Mucosa of rectum (tissue), 2 donors: Measurements from ENCODE around the gene ANAPC1.
"Not testable (repeated sequence)": the region's sequence is repeated elsewhere in the genome, so short reads cannot be mapped to it uniquely, and the experiment has no call there.

Experiments
- H3K27ac ChIP-seq, 2 donors: one replicate each; pipeline ENCODE4 v1.7.0; 2013; ENCODE audit warnings: inconsistent platforms in 2 of 2, low read depth in 2 of 2, low read length in 2 of 2
- H3K27me3 ChIP-seq, 2 donors: one replicate each; pipeline ENCODE4 v1.7.0; 2013; ENCODE audit warnings: low read length in 2 of 2; ENCODE audit not compliant: control insufficient read depth in 2 of 2, insufficient read depth in 2 of 2
- H3K36me3 ChIP-seq, 2 donors: one replicate each; pipeline ENCODE4 v1.7.0; 2013; ENCODE audit warnings: low read length in 2 of 2; ENCODE audit not compliant: control insufficient read depth in 2 of 2, insufficient read depth in 2 of 2
- H3K4me1 ChIP-seq, 2 donors: one replicate each; pipeline ENCODE4 v1.7.0; 2013; ENCODE audit warnings: low read length in 2 of 2, mild to moderate bottlenecking in 1 of 2; ENCODE audit not compliant: control insufficient read depth in 2 of 2, insufficient read depth in 2 of 2
- H3K4me3 ChIP-seq, 2 donors: one replicate each; pipeline ENCODE4 v1.7.0; 2013; ENCODE audit warnings: low read length in 2 of 2
- H3K9ac ChIP-seq, 2 donors: one replicate each; pipeline ENCODE4 v1.7.0; 2013; ENCODE audit warnings: low read length in 2 of 2, low read depth in 1 of 2, mild to moderate bottlenecking in 1 of 2
- H3K9me3 ChIP-seq, 2 donors: one replicate each; pipeline ENCODE4 v1.7.0; 2013; ENCODE audit warnings: low read length in 2 of 2; ENCODE audit not compliant: control insufficient read depth in 2 of 2
- donor health status: healthy.
- donor health status: Normal muscosa, but diverticular disease.

Gene ANAPC1

GRCh38 chr2:111767087-111767486 is 116.9 kb downstream of the ANAPC1 start:
- not testable (repeated sequence) for H3K36me3 ChIP-seq, H3K27ac ChIP-seq, H3K4me1 ChIP-seq, H3K27me3 ChIP-seq, H3K4me3 ChIP-seq, H3K9me3 ChIP-seq, H3K9ac ChIP-seq

GRCh38 chr2:111766295-111766694 is 117.7 kb downstream of the ANAPC1 start:
- not testable (repeated sequence) for H3K27me3 ChIP-seq, H3K4me3 ChIP-seq, H3K9me3 ChIP-seq, H3K4me1 ChIP-seq, H3K36me3 ChIP-seq, H3K27ac ChIP-seq, H3K9ac ChIP-seq

GRCh38 chr2:111764151-111764550 is 119.8 kb downstream of the ANAPC1 start:
- H3K27me3 ChIP-seq, H3K9ac ChIP-seq, H3K27ac ChIP-seq, H3K4me3 ChIP-seq, H3K9me3 ChIP-seq, H3K4me1 ChIP-seq, H3K36me3 ChIP-seq: not testable (repeated sequence)

GRCh38 chr2:111760697-111761284 is 123.2 kb downstream of the ANAPC1 start:
- not testable (repeated sequence) for H3K9me3 ChIP-seq, H3K36me3 ChIP-seq, H3K27me3 ChIP-seq, H3K4me1 ChIP-seq, H3K4me3 ChIP-seq, H3K27ac ChIP-seq, H3K9ac ChIP-seq

GRCh38 chr2:111752533-111752932 is 131.5 kb downstream of the ANAPC1 start:
- H3K4me1 ChIP-seq, H3K4me3 ChIP-seq, H3K27ac ChIP-seq, H3K36me3 ChIP-seq, H3K27me3 ChIP-seq, H3K9me3 ChIP-seq, H3K9ac ChIP-seq: not testable (repeated sequence)

GRCh38 chr2:111750641-111751040 is 133.4 kb downstream of the ANAPC1 start:
- H3K9me3 ChIP-seq, H3K4me1 ChIP-seq, H3K36me3 ChIP-seq, H3K9ac ChIP-seq, H3K27ac ChIP-seq, H3K4me3 ChIP-seq, H3K27me3 ChIP-seq: not testable (repeated sequence)

GRCh38 chr2:111748429-111748828 is 135.6 kb downstream of the ANAPC1 start:
- H3K4me3 ChIP-seq, H3K4me1 ChIP-seq, H3K27me3 ChIP-seq, H3K9ac ChIP-seq, H3K9me3 ChIP-seq, H3K27ac ChIP-seq, H3K36me3 ChIP-seq: not testable (repeated sequence)

- not testable (repeated sequence) for H3K9me3 ChIP-seq, H3K36me3 ChIP-seq, H3K4me3 ChIP-seq, H3K4me1 ChIP-seq, H3K27ac ChIP-seq, H3K27me3 ChIP-seq, H3K9ac ChIP-seq
These were observed 136.4 kb downstream of the ANAPC1 start for GRCh38 chr2:111747410-111748115.

- H3K4me1 ChIP-seq, H3K27ac ChIP-seq, H3K9me3 ChIP-seq, H3K4me3 ChIP-seq, H3K36me3 ChIP-seq, H3K9ac ChIP-seq, H3K27me3 ChIP-seq: not testable (repeated sequence)
These were observed 139.2 kb downstream of the ANAPC1 start for GRCh38 chr2:111744751-111745150.

- not testable (repeated sequence) for H3K36me3 ChIP-seq, H3K4me3 ChIP-seq, H3K27ac ChIP-seq, H3K9ac ChIP-seq, H3K9me3 ChIP-seq, H3K4me1 ChIP-seq, H3K27me3 ChIP-seq
These were observed 142.5 kb downstream of the ANAPC1 start for GRCh38 chr2:111741517-111741916.
